ENCODE data around the gene PLN.

The PLN gene

DNA sequence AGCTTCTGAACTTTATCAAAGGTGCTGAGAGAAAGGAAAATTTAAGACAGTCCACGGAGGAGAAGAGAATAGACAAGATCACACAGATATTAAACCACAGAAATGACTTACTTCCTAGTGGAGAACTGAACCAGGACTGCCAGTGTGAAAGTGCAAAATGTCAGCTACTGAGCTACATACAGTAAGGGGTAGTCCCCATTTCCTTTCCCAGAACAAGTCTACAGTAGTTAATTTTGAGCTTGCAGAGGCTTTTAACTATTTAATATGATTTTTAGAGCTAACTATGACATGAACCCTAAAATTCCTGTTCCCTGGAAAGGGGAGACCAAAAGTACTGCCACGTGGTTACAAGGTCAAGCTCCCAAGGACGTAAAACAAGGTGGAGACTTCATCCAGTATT is 58.2 kb downstream of the PLN start:
- H3K4me2 ChIP-seq (ENCODE audit: low read length), result no peak overlapping the region
- H3K9me3 ChIP-seq (replicated peaks; ENCODE audit: low read length), result no peaks in the 10 kb centered on the region
- H3K4me3 ChIP-seq (ENCODE audit: low read length), result no peak overlapping the region
- no peaks in the 10 kb centered on the region for H3K36me3 ChIP-seq (ENCODE audit: insufficient read depth, low read length)
- H3K9ac ChIP-seq (ENCODE audit: low read depth, low read length), result no peak overlapping the region
- no peaks in the 10 kb centered on the region for H3K27me3 ChIP-seq (ENCODE audit: control insufficient read depth, insufficient read depth, low read length)
- H3K4me1 ChIP-seq (ENCODE audit: control insufficient read depth, insufficient read depth, low read length), result no peaks in the 10 kb centered on the region

DNA sequence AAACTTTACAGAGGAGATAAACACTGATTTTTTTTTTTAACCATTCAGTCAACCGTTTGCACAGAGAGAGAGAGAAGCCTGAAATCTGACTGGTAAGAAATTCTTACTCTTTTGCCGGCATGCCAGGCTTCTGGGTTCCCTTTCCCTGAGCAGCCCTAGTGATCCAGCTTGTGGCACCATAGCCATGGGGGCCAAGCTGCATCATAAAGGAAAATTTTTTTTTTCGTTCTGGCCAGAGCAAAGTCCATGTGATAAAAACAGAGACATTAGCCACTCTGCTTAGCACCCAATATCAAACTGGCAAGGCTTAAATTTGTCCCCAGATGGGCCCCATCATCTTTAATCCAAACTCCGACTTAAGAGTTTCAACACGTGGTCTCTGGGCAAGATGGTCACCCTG is 58.8 kb downstream of the PLN start:
- Histone ChIP-seq H3K4me2 (ENCODE audit: low read length) (no peak overlapping the region), H3K27me3 (ENCODE audit: control insufficient read depth, insufficient read depth, low read length) (no peaks in the 10 kb centered on the region), H3K9me3 (replicated peaks; ENCODE audit: low read length) (no peaks in the 10 kb centered on the region), H3K4me3 (ENCODE audit: low read length) (no peak overlapping the region), H3K9ac (ENCODE audit: low read depth, low read length) (no peak overlapping the region), H3K36me3 (ENCODE audit: insufficient read depth, low read length) (no peaks in the 10 kb centered on the region), H3K4me1 (ENCODE audit: control insufficient read depth, insufficient read depth, low read length) (no peaks in the 10 kb centered on the region)
